Muscle of leg (tissue), 11 donors: ENCODE results near the gene ADAM12. TPM values are rescaled to one million over a fixed set of nuclear protein-coding genes. Genes with fewer than 3 reads are reported as not detected.

Experiments
- DNase-seq: peaks from one replicate; pipeline ENCODE4 v3.0.0; 2013
- H3K27ac ChIP-seq: one replicate; pipeline ENCODE4 v1.5.1; 2013; ENCODE audit warnings: mild to moderate bottlenecking, low read length, control low read depth
- H3K27me3 ChIP-seq: one replicate; pipeline ENCODE4 v1.6.1; 2013; ENCODE audit warnings: low read length; ENCODE audit not compliant: control insufficient read depth, insufficient read depth
- H3K36me3 ChIP-seq: one replicate; pipeline ENCODE4 v1.6.1; 2013; ENCODE audit warnings: low read length; ENCODE audit not compliant: control insufficient read depth, insufficient read depth
- H3K4me1 ChIP-seq: one replicate; pipeline ENCODE4 v1.6.1; 2013; ENCODE audit warnings: low read length; ENCODE audit not compliant: control insufficient read depth, insufficient read depth
- H3K4me3 ChIP-seq: one replicate; pipeline ENCODE4 v1.5.1; 2013; ENCODE audit warnings: low read length, control low read depth
- H3K9me3 ChIP-seq: replicated peaks from 2 replicates; pipeline ENCODE4 v1.6.1; 2013; ENCODE audit warnings: low read depth, low read length; ENCODE audit not compliant: control insufficient read depth
- WGBS: methylation state at CpG from one replicate; pipeline ENCODE4 v1.1.5; 2013; ENCODE audit warnings: missing lambda C conversion rate; ENCODE audit not compliant: insufficient coverage; 5-methylcytosine and 5-hydroxymethylcytosine counted together
- polyA plus RNA-seq, 8 donors: library from polyadenylated mRNA; unstranded; fragments of 120-200 nt; gene quantifications; one replicate each; pipeline versions ENCODE4 v1.2.1 to v1.2.3, GENCODE V29; 2013; ENCODE audit warnings: inconsistent platforms in 1 of 8, low replicate concordance in 1 of 8; ENCODE audit not compliant: insufficient read length in 8 of 8, insufficient read depth in 1 of 8
- total RNA-seq: library from RNA; stranded (reverse); fragments of 120-200 nt; gene quantifications from one replicate; pipeline ENCODE4 v1.2.4, GENCODE V29; 2013

Gene ADAM12
- total and polyA plus RNA-seq, 9 donors, result 11.7 to 39.6 (median 21.0) TPM

GRCh38 chr10:126215746-126216631, 172.3 kb downstream of the ADAM12 start:
- H3K4me1 ChIP-seq, result peaks cover 12% of the 10 kb centered on the region
- no peak overlapping the region for H3K4me3 ChIP-seq
- no peaks in the 10 kb centered on the region for H3K9me3 ChIP-seq
- H3K36me3 ChIP-seq, result no peaks in the 10 kb centered on the region
- 33% methylated on average over 7 of the region's 11 CpGs for WGBS
- peaks cover 2% of the 10 kb centered on the region for H3K27me3 ChIP-seq
- peak overlapping the region; percentile 74 for H3K27ac ChIP-seq
- DNase-seq, result peak; percentile 87

- 99% methylated on average over 8 of the region's 8 CpGs for WGBS
- Histone ChIP-seq H3K4me3 (no peak overlapping the region), H3K27me3 (peaks cover 2% of the 10 kb centered on the region), H3K9me3 (no peaks in the 10 kb centered on the region), H3K4me1 (peaks cover 17% of the 10 kb centered on the region), H3K27ac (no peak overlapping the region), H3K36me3 (no peaks in the 10 kb centered on the region)
- DNase-seq, result no peak
Observed at GRCh38 chr10:126214679-126215078, 173.6 kb downstream of the ADAM12 start.

GRCh38 chr10:126214021-126214420, 174.3 kb downstream of the ADAM12 start:
- Histone ChIP-seq H3K27ac (no peak overlapping the region), H3K4me1 (peaks cover 18% of the 10 kb centered on the region), H3K36me3 (no peaks in the 10 kb centered on the region), H3K27me3 (peaks cover 2% of the 10 kb centered on the region), H3K9me3 (no peaks in the 10 kb centered on the region), H3K4me3 (no peak overlapping the region)
- 42% methylated on average over 3 of the region's 6 CpGs for WGBS
- peak; percentile 62 for DNase-seq

- peaks cover 2% of the 10 kb centered on the region for H3K27me3 ChIP-seq
- peaks cover 20% of the 10 kb centered on the region for H3K4me1 ChIP-seq
- H3K9me3 ChIP-seq, result no peaks in the 10 kb centered on the region
- no peaks in the 10 kb centered on the region for H3K36me3 ChIP-seq
- no peak for DNase-seq
- H3K27ac ChIP-seq, result no peak overlapping the region
- H3K4me3 ChIP-seq, result no peak overlapping the region
- no CpG with 5 or more reads among the region's 2 CpGs for WGBS
Observed at GRCh38 chr10:126212738-126213137, 175.5 kb downstream of the ADAM12 start.

- 90% methylated on average over 6 of the region's 10 CpGs for WGBS
- no peaks in the 10 kb centered on the region for H3K36me3 ChIP-seq
- H3K4me1 ChIP-seq, result peaks cover 10% of the 10 kb centered on the region
- H3K4me3 ChIP-seq, result no peak overlapping the region
- no peaks in the 10 kb centered on the region for H3K9me3 ChIP-seq
- H3K27me3 ChIP-seq, result peaks cover 2% of the 10 kb centered on the region
- DNase-seq, result no peak
- H3K27ac ChIP-seq, result no peak overlapping the region
Observed at GRCh38 chr10:126210051-126210651, 178.1 kb downstream of the ADAM12 start.

GRCh38 chr10:126209451-126209850, 178.8 kb downstream of the ADAM12 start:
- H3K27ac ChIP-seq, result no peak overlapping the region
- WGBS, result 38% methylated on average over 3 of the region's 4 CpGs
- peaks cover 7% of the 10 kb centered on the region for H3K4me1 ChIP-seq
- no peak overlapping the region for H3K4me3 ChIP-seq
- H3K27me3 ChIP-seq, result peaks cover 2% of the 10 kb centered on the region
- peak; percentile 59 for DNase-seq
- no peaks in the 10 kb centered on the region for H3K36me3 ChIP-seq
- H3K9me3 ChIP-seq, result no peaks in the 10 kb centered on the region

- no peak overlapping the region for H3K4me3 ChIP-seq
- H3K9me3 ChIP-seq, result no peaks in the 10 kb centered on the region
- H3K4me1 ChIP-seq, result peaks cover 7% of the 10 kb centered on the region
- no peaks in the 10 kb centered on the region for H3K36me3 ChIP-seq
- H3K27ac ChIP-seq, result no peak overlapping the region
- peak; percentile 73 for DNase-seq
- no CpG with 5 or more reads among the region's 4 CpGs for WGBS
- H3K27me3 ChIP-seq, result peaks cover 2% of the 10 kb centered on the region
Observed at GRCh38 chr10:126208726-126209302, 179.5 kb downstream of the ADAM12 start.

GRCh38 chr10:126207851-126208250, 180.4 kb downstream of the ADAM12 start:
- no CpG with 5 or more reads among the region's 1 CpG for WGBS
- no peak for DNase-seq
- no peaks in the 10 kb centered on the region for H3K36me3 ChIP-seq

GRCh38 chr10:126207313-126207771, 180.9 kb downstream of the ADAM12 start:
- H3K27ac ChIP-seq, result no peak overlapping the region
- H3K4me1 ChIP-seq, result peaks cover 7% of the 10 kb centered on the region
- H3K9me3 ChIP-seq, result no peaks in the 10 kb centered on the region
- peaks cover 2% of the 10 kb centered on the region for H3K27me3 ChIP-seq
- no peaks in the 10 kb centered on the region for H3K36me3 ChIP-seq
- DNase-seq, result no peak
- no peak overlapping the region for H3K4me3 ChIP-seq
- WGBS, result no CpG with 5 or more reads among the region's 3 CpGs

More at GRCh38 chr10:126207851-126208250, 180.4 kb downstream of the ADAM12 start:
- Histone ChIP-seq H3K4me3 (no peak overlapping the region), H3K27me3 (peaks cover 2% of the 10 kb centered on the region), H3K9me3 (no peaks in the 10 kb centered on the region), H3K4me1 (peaks cover 7% of the 10 kb centered on the region), H3K27ac (no peak overlapping the region)
